ENCODE measurements around the gene LRRC23. TPM values are rescaled to one million over a fixed set of nuclear protein-coding genes. Genes with fewer than 3 reads are reported as not detected.
A peak's percentile ranks its signal among the peaks of the same experiment; 100 is the strongest.

LRRC23 gene
- total RNA-seq, 1 donor from 2014 or later, result 8.6 TPM

DNA sequence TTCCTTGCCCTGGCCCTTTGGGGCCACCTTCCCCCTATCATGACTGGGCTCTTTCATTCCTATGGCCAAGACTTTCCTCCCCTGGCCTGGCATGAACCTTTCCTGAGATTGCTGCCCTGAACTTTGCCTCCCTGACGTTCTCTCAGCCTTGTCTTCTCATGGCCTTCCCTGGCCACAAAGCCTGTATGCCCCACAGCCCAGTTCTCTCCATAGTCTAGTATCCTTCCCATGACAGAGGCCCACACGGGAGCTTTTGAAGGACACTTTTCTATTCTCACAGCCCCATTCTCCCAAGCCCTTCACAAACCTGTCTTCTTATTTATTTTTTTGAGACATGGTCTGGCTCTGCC lies 34.5 kb downstream of the LRRC23 start:
- peaks cover 43% of the 10 kb centered on the region for H3K4me1 ChIP-seq
- DNase-seq (ENCODE audit: extremely low spot score in 2 of 2), result no peak
- H3K4me3 ChIP-seq, result no peak overlapping the region
- H3K27me3 ChIP-seq, result no peaks in the 10 kb centered on the region
- H3K9me3 ChIP-seq, result no peaks in the 10 kb centered on the region
- peak overlapping the region; percentile 94 for H3K27ac ChIP-seq
- H3K36me3 ChIP-seq, result peaks cover 0 to 16% of the 10 kb centered on the region in 2 donors
- TF ChIP-seq POLR2AphosphoS5 (IDR thresholded peaks at IDR 0.05; ENCODE audit: insufficient read depth in 1 of 2, low read depth in 1 of 2) (no peak), POLR2A (IDR thresholded peaks at IDR 0.05) (no peak)
- intact Hi-C loops (cut with DNase I), result no loop called here

DNA sequence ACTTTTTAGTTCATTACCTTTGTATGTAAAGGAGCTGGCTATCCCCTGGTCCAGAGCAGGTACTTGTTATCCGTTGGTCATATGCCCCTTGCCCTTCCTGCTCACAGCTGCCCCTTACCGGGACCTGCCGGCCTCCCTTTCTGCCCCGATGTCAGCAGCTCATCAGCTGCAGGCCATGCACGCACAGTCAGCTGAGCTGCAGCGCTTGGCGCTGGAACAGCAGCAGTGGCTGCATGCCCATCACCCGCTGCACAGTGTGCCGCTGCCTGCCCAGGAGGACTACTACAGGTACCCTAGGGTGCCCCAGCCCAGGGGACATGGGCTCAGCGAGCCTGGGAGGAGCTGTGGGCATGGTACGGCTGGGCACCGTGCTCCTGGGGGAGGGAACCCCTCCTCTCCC lies 36.6 kb downstream of the LRRC23 start:
- TF ChIP-seq POLR2AphosphoS5 (IDR thresholded peaks at IDR 0.05; ENCODE audit: insufficient read depth in 1 of 2, low read depth in 1 of 2) (peak in 1 of 2 donors; percentile 50), POLR2A (IDR thresholded peaks at IDR 0.05) (no peak)
- TF ChIP-seq, protein P1, sequence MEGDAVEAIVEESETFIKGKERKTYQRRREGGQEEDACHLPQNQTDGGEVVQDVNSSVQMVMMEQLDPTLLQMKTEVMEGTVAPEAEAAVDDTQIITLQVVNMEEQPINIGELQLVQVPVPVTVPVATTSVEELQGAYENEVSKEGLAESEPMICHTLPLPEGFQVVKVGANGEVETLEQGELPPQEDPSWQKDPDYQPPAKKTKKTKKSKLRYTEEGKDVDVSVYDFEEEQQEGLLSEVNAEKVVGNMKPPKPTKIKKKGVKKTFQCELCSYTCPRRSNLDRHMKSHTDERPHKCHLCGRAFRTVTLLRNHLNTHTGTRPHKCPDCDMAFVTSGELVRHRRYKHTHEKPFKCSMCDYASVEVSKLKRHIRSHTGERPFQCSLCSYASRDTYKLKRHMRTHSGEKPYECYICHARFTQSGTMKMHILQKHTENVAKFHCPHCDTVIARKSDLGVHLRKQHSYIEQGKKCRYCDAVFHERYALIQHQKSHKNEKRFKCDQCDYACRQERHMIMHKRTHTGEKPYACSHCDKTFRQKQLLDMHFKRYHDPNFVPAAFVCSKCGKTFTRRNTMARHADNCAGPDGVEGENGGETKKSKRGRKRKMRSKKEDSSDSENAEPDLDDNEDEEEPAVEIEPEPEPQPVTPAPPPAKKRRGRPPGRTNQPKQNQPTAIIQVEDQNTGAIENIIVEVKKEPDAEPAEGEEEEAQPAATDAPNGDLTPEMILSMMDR (IDR thresholded peaks at IDR 0.05), result no peak
- DNase-seq (ENCODE audit: extremely low spot score in 2 of 2), result no peak
- no peak overlapping the region for H3K4me3 ChIP-seq
- H3K27me3 ChIP-seq, result no peaks in the 10 kb centered on the region
- H3K4me1 ChIP-seq, result peaks cover 58% of the 10 kb centered on the region
- no peaks in the 10 kb centered on the region for H3K36me3 ChIP-seq
- H3K27ac ChIP-seq, result no peak overlapping the region
- intact Hi-C loops (cut with DNase I), result loop anchor here (5.0 kb wide), 1 partner anchor 151 kb away; the partner anchor contains the start of gene C1R
- H3K9me3 ChIP-seq, result no peaks in the 10 kb centered on the region

DNA sequence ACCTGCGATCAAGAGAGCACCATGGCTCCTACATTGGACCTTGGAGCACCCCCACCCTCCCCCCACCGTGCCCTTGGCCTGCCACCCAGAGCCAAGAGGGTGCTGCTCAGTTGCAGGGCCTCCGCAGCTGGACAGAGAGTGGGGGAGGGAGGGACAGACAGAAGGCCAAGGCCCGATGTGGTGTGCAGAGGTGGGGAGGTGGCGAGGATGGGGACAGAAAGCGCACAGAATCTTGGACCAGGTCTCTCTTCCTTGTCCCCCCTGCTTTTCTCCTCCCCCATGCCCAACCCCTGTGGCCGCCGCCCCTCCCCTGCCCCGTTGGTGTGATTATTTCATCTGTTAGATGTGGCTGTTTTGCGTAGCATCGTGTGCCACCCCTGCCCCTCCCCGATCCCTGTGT lies 37.2 kb downstream of the LRRC23 start:
- DNase-seq (ENCODE audit: extremely low spot score in 2 of 2), result no peak

DNA sequence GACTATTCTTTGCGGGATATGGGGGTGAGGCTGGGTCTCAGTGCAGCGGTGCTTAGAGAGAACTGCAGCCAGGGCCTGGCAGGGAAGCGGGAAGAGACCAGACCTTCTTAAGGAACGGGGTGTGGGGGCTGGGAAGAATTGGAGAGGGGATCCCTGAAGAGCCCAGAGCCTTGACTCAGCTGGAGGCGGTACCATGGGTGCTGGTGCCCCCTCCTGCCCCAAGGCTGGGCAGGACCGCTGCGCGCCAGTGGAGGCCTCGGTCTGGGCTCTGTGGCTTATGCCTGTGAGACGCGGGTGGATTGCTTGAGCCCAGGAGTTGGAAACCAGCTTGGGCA lies 37.7 kb downstream of the LRRC23 start:
- Histone ChIP-seq H3K27ac (peak overlapping the region; percentile 95), H3K4me3 (no peak overlapping the region), H3K4me1 (peaks cover 55% of the 10 kb centered on the region), H3K27me3 (no peaks in the 10 kb centered on the region), H3K36me3 (no peaks in the 10 kb centered on the region), H3K9me3 (no peaks in the 10 kb centered on the region)
- no peak for DNase-seq (ENCODE audit: extremely low spot score in 2 of 2)
- intact Hi-C loops (cut with DNase I), result loop anchor here (5.0 kb wide), 1 partner anchor 150 kb away; the partner anchor contains the start of gene C1R
- no peak for TF ChIP-seq POLR2A (IDR thresholded peaks at IDR 0.05)
- TF ChIP-seq, protein P1 (IDR thresholded peaks at IDR 0.05), result no peak
- TF ChIP-seq POLR2AphosphoS5 (IDR thresholded peaks at IDR 0.05; ENCODE audit: insufficient read depth in 1 of 2, low read depth in 1 of 2), result no peak

More for the DNA sequence above, 37.2 kb downstream of the LRRC23 start:
- H3K36me3 ChIP-seq, result no peaks in the 10 kb centered on the region
- no peak overlapping the region for H3K27ac ChIP-seq
- no peak overlapping the region for H3K4me3 ChIP-seq
- no peaks in the 10 kb centered on the region for H3K27me3 ChIP-seq
- no peak for TF ChIP-seq POLR2AphosphoS5 (IDR thresholded peaks at IDR 0.05; ENCODE audit: insufficient read depth in 1 of 2, low read depth in 1 of 2)
- no peak for TF ChIP-seq POLR2A (IDR thresholded peaks at IDR 0.05)
- TF ChIP-seq, protein P1 (IDR thresholded peaks at IDR 0.05), result no peak
- peaks cover 60% of the 10 kb centered on the region for H3K4me1 ChIP-seq
- intact Hi-C loops (cut with DNase I), result loop anchor here (5.0 kb wide), 1 partner anchor 151 kb away; the partner anchor contains the start of gene C1R
- H3K9me3 ChIP-seq, result no peaks in the 10 kb centered on the region

DNA sequence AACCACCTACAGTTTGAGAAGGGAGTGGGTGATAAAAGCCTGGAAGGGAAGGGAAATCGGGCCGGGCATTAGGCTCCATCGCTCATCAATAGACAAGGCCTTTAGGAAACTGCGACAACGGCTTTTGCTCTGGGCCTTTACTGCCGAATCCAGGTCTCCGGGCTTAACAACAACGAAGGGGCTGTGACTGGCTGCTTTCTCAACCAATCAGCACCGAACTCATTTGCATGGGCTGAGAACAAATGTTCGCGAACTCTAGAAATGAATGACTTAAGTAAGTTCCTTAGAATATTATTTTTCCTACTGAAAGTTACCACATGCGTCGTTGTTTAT lies 38.7 kb downstream of the LRRC23 start:
- intact Hi-C loops (cut with DNase I), result loop anchor here (5.0 kb wide), 1 partner anchor 149 kb away; the partner anchor contains the start of gene C1R
- Histone ChIP-seq H3K36me3 (no peaks in the 10 kb centered on the region), H3K4me3 (peak overlapping the region; percentile 56 to 73), H3K4me1 (peaks cover 46% of the 10 kb centered on the region), H3K27me3 (no peaks in the 10 kb centered on the region), H3K9me3 (no peaks in the 10 kb centered on the region), H3K27ac (peak overlapping the region; percentile 95)
- TF ChIP-seq POLR2AphosphoS5 (IDR thresholded peaks at IDR 0.05; ENCODE audit: insufficient read depth in 1 of 2, low read depth in 1 of 2) (no peak), POLR2A (IDR thresholded peaks at IDR 0.05) (peak in 1 of 2 donors; percentile 11)
- DNase-seq (ENCODE audit: extremely low spot score in 2 of 2), result no peak

GRCh38 chr12:6943722-6944380 lies 39.2 kb downstream of the LRRC23 start, which contains the start of the genes C12orf57 and RNU7-1:
TSS of gene C12orf57 (plus strand) at chr12:6944022. CDS start at chr12:6944122, 100 bp downstream.
TSS of gene RNU7-1 (plus strand) at chr12:6943816.
- TF ChIP-seq POLR2AphosphoS5 (IDR thresholded peaks at IDR 0.05; ENCODE audit: insufficient read depth in 1 of 2, low read depth in 1 of 2), result peak; percentile 77 to 83
- TF ChIP-seq, protein P1 (IDR thresholded peaks at IDR 0.05), result no peak
- peak in 1 of 2 donors; percentile 62 for TF ChIP-seq POLR2A (IDR thresholded peaks at IDR 0.05)
- no peak for DNase-seq (ENCODE audit: extremely low spot score in 2 of 2)
- intact Hi-C loops (cut with DNase I), result loop anchor here (5.0 kb wide), 1 partner anchor 148 kb away; the partner anchor contains the start of gene C1R
- H3K4me1 ChIP-seq, result peaks cover 41% of the 10 kb centered on the region
- peak within 1 kb of the TSS; percentile 95 for H3K27ac ChIP-seq
- no peaks in the 10 kb centered on the region for H3K27me3 ChIP-seq
- H3K4me3 ChIP-seq, result peak within 1 kb of the TSS; percentile 56 to 73
- no peaks in the 10 kb centered on the region for H3K9me3 ChIP-seq
- H3K36me3 ChIP-seq, result no peaks in the 10 kb centered on the region

Measured in vagina (tissue), 2 donors.